ENCODE results near the gene S100A4. TPM values are rescaled to one million over a fixed set of nuclear protein-coding genes. Genes with fewer than 3 reads are reported as not detected.
A peak's percentile ranks its signal among the peaks of the same experiment; 100 is the strongest.
"Not testable (repeated sequence)": the region's sequence is repeated elsewhere in the genome, so short reads cannot be mapped to it uniquely, and the experiment has no call there.

Gene S100A4
- total RNA-seq, 1 donor from 2014 or later, result 375 TPM

DNA sequence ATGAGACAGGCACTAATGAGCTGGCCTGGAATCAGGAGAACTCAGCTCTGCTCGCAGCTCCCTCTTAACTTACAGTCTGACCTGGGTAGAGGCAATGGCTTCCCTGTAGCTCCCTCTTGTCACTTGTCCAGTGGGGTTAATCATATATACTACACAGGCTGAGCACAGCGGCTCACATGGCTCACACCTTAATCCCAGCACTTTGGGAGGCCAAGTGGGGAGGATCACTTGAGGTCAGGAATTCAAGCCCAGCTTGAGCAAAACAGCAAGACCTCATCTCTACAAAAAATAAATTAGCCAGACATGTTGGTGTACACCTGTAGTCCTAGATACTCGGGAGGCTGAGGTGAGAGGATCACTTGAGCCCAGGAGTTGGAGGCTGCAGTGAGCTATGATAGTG is 14.0 kb downstream of the S100A4 start:
- TF ChIP-seq POLR2A (IDR thresholded peaks at IDR 0.05) (no peak), POLR2AphosphoS5 (IDR thresholded peaks at IDR 0.05; ENCODE audit: insufficient read depth in 1 of 2, low read depth in 1 of 2) (no peak)
- TF ChIP-seq, protein P1, sequence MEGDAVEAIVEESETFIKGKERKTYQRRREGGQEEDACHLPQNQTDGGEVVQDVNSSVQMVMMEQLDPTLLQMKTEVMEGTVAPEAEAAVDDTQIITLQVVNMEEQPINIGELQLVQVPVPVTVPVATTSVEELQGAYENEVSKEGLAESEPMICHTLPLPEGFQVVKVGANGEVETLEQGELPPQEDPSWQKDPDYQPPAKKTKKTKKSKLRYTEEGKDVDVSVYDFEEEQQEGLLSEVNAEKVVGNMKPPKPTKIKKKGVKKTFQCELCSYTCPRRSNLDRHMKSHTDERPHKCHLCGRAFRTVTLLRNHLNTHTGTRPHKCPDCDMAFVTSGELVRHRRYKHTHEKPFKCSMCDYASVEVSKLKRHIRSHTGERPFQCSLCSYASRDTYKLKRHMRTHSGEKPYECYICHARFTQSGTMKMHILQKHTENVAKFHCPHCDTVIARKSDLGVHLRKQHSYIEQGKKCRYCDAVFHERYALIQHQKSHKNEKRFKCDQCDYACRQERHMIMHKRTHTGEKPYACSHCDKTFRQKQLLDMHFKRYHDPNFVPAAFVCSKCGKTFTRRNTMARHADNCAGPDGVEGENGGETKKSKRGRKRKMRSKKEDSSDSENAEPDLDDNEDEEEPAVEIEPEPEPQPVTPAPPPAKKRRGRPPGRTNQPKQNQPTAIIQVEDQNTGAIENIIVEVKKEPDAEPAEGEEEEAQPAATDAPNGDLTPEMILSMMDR (IDR thresholded peaks at IDR 0.05), result no peak
- Histone ChIP-seq H3K27ac (peak overlapping the region; percentile 100), H3K27me3 (no peaks in the 10 kb centered on the region), H3K9me3 (no peaks in the 10 kb centered on the region), H3K4me3 (no peak overlapping the region), H3K4me1 (peaks cover 58% of the 10 kb centered on the region), H3K36me3 (peaks cover 0 to 4% of the 10 kb centered on the region in 2 donors)
- no peak for DNase-seq (ENCODE audit: extremely low spot score in 2 of 2)
- intact Hi-C loops (cut with DNase I), result loop anchor here (5.0 kb wide), 1 partner anchor 96 kb away; the partner anchor contains the start of genes S100A1 and S100A13

DNA sequence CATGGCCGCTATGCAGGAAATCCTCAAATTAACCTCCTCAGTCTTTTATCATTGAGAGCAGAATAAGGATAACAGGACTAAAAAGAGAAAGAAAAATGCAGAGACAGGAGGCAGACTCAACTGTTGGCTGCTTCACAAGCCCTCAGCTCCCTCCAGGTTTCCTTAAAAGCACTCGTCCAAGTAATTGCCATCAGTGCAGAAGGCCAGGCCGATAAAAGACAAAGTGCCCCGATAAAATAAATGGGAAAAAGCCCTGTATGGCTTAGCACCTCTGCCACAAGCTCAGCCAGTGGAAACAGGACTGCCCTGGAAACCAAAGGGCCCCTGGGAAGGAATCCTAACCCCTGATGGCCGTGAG is 17.9 kb downstream of the S100A4 start:
- peaks cover 41% of the 10 kb centered on the region for H3K4me1 ChIP-seq
- H3K9me3 ChIP-seq, result no peaks in the 10 kb centered on the region
- no peak for TF ChIP-seq POLR2A (IDR thresholded peaks at IDR 0.05)
- TF ChIP-seq, protein P1 (IDR thresholded peaks at IDR 0.05), result no peak
- TF ChIP-seq POLR2AphosphoS5 (IDR thresholded peaks at IDR 0.05; ENCODE audit: insufficient read depth in 1 of 2, low read depth in 1 of 2), result no peak
- H3K36me3 ChIP-seq, result no peaks in the 10 kb centered on the region
- intact Hi-C loops (cut with DNase I), result no loop called here
- H3K27ac ChIP-seq, result peak overlapping the region; percentile 66
- no peaks in the 10 kb centered on the region for H3K27me3 ChIP-seq
- no peak overlapping the region for H3K4me3 ChIP-seq
- no peak for DNase-seq (ENCODE audit: extremely low spot score in 2 of 2)

DNA sequence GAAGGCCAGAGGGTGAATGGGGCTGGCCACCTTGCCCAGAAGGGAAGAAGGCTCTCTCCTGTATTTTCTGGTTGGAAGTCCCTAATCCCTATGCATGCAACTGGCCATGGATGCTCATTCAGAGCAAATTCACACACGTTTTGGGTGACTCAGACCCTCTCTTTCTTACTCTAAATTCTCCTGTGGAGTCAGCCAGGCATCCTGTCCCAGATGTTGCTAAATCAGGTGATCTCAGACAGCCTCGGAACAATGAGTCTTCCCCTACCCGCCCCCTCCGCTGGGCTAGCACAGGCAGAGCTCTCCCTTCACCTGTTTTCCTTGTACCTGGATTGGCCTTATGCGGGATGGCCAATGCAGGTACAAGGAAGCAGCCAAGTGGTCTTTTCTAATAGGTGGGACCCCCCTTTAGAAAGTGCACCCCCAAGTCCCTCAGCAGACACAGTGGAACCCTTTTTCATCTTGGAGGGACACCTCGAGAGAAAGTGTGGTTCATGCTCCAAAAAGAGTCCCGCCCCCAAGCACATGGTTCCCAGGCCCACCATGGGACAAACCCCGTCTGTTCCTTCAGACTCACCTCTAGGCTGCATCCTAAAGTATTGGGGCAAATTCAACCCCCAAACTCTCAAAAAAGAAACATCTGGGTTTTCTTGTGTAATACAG is 18.5 kb downstream of the S100A4 start:
- no peak overlapping the region for H3K4me3 ChIP-seq
- H3K4me1 ChIP-seq, result peaks cover 36% of the 10 kb centered on the region
- DNase-seq (ENCODE audit: extremely low spot score in 2 of 2), result no peak
- intact Hi-C loops (cut with DNase I), result no loop called here
- no peaks in the 10 kb centered on the region for H3K27me3 ChIP-seq
- no peaks in the 10 kb centered on the region for H3K9me3 ChIP-seq
- peak in 1 of 2 donors; percentile 54 for TF ChIP-seq POLR2AphosphoS5 (IDR thresholded peaks at IDR 0.05; ENCODE audit: insufficient read depth in 1 of 2, low read depth in 1 of 2)
- TF ChIP-seq, protein P1 (IDR thresholded peaks at IDR 0.05), result no peak
- H3K36me3 ChIP-seq, result no peaks in the 10 kb centered on the region
- peak overlapping the region; percentile 66 for H3K27ac ChIP-seq

DNA sequence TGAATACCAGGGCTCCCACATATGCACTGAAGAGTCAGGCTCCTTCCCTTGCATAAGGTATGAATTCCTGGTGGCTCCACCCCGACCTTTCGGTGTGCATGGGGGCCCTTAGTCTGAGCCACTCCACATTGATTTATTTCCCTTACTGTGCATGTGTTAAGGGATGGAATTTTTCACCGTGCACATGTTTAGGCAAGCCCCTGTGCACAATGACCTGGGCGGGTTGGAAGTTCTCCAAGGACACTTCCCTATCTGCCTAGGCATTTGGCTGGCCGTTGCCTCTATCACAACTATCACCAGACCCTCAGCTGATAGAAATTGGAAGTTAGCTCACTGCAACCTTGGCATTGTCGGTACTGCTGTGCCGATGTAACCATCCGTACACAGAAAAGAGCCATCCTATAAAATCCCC is 19.5 kb downstream of the S100A4 start:
- intact Hi-C loops (cut with DNase I), result no loop called here
- H3K27me3 ChIP-seq, result no peaks in the 10 kb centered on the region
- DNase-seq (ENCODE audit: extremely low spot score in 2 of 2), result no peak
- H3K4me3 ChIP-seq, result no peak overlapping the region
- no peaks in the 10 kb centered on the region for H3K36me3 ChIP-seq
- H3K9me3 ChIP-seq, result no peaks in the 10 kb centered on the region
- peak overlapping the region; percentile 66 for H3K27ac ChIP-seq
- peaks cover 29% of the 10 kb centered on the region for H3K4me1 ChIP-seq
- TF ChIP-seq POLR2A (IDR thresholded peaks at IDR 0.05), result no peak

DNA sequence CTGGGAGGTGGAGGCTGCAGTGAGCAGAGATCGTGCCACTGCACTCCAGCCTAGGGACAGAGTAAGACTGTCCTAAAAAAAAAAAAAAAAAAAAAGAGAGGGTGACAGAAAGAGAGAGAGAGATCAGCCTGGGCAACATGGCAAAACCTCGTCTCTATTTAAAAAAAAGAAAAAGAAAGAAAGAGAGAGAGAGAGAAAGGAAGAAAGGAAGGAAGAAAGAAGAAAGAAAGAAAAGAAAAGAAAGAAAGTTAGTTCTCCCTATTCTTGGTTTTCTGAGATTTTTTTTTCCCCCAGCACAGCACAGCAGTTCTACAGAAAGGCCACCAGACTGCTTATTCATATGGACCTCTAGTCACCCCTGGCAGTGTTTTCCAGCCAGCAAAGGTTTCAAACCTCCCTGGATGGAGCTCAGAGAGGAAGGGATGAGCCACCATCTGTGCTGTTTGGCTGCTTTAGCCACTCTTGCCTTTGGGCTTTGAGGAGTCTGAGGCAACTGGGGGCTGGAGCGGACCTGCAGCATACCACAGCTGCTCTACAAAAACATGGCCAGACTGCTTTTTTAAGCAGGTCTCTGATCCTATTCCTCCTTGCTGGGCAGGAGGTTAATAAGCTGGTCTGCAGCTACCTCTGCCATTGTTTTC is 20.4 kb downstream of the S100A4 start:
- TF ChIP-seq POLR2A (IDR thresholded peaks at IDR 0.05), result no peak
- TF ChIP-seq, protein P1 (IDR thresholded peaks at IDR 0.05), result no peak
- no peak for TF ChIP-seq POLR2AphosphoS5 (IDR thresholded peaks at IDR 0.05; ENCODE audit: insufficient read depth in 1 of 2, low read depth in 1 of 2)
- DNase-seq (ENCODE audit: extremely low spot score in 2 of 2), result peak in 1 of 2 donors; percentile 87
- peak overlapping the region; percentile 66 for H3K27ac ChIP-seq

DNA sequence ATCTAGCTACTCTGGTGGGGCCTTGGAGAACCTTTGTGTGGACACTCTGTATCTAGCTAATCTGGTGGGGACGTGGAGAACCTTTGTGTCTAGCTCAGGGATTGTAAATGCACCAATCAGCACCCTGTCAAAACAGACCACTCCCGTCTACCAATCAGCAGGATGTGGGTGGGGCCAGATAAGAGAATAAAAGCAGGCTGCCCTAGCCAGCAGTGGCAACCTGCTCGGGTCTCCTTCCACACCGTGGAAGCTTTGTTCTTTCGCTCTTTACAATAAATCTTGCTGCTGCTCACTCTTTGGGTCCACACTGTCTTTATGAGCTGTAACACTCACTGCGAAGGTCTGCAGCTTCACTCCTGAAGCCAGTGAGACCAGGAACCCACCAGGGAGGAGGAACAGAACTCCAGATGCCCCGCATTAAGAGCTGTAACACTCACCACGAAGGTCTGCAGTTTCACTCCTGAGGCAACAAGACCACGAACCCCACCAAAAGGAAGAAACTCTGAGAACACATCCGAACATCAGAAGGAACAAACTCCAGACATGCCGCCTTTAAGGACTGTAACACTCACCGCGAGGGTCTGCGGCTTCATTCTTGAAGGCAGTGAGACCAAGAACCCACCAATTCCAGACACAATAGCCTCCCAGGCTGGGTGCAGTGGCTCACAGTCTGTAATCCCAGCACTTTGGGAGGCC is 23.1 kb downstream of the S100A4 start:
- H3K27me3 ChIP-seq; H3K27ac ChIP-seq; H3K4me3 ChIP-seq; intact Hi-C loops (cut with DNase I); H3K36me3 ChIP-seq; H3K9me3 ChIP-seq; DNase-seq (ENCODE audit: extremely low spot score in 2 of 2): not testable (repeated sequence)
- peaks cover 23% of the 10 kb centered on the region for H3K4me1 ChIP-seq

More for the DNA sequence above, 20.4 kb downstream of the S100A4 start:
- no peak overlapping the region for H3K4me3 ChIP-seq
- H3K36me3 ChIP-seq, result no peaks in the 10 kb centered on the region
- H3K27me3 ChIP-seq, result no peaks in the 10 kb centered on the region
- intact Hi-C loops (cut with DNase I), result no loop called here
- H3K9me3 ChIP-seq, result no peaks in the 10 kb centered on the region
- H3K4me1 ChIP-seq, result peaks cover 29% of the 10 kb centered on the region

DNA sequence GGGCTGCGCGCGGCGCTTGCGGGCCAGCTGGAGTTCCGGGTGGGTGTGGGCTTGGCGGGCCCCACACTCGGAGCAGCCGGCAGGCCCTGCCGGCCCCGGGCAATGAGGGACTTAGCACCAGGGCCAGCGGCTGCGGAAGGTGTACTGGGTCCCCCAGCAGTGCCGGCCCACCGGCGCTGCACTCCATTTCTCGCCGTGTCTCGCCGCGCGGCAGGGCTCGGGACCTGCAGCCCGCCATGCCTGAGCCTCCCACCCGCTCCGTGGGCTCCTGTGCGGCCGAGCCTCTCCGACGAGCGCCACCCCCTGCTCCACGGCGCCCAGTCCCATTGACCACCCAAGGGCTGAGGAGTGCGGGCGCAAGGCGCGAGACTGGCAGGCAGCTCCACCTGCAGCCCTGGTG is 23.8 kb downstream of the S100A4 start:
- peak in 1 of 2 donors; percentile 28 for DNase-seq (ENCODE audit: extremely low spot score in 2 of 2)
- H3K27me3 ChIP-seq; intact Hi-C loops (cut with DNase I); H3K27ac ChIP-seq; H3K9me3 ChIP-seq; H3K36me3 ChIP-seq; H3K4me3 ChIP-seq: not testable (repeated sequence)
- H3K4me1 ChIP-seq, result peaks cover 19% of the 10 kb centered on the region

All from vagina (tissue), 2 donors.